Esophagus squamous epithelium (tissue), 4 donors: Measurements from ENCODE around the gene FRYL.

Experiments
- CTCF ChIP-seq, 6 experiments: fragments of 450-650 bp in 4 of 6; fragments of 200-600 bp in 2 of 6; sonication (generic) in 2 of 6; IDR thresholded peaks; one replicate each; pipeline ENCODE4 v1.5.1; 2016 to 2019; ENCODE audit warnings: antibody characterized with exemption in 6 of 6, mild to moderate bottlenecking in 4 of 6, moderate library complexity in 4 of 6
- POLR2A ChIP-seq, 4 donors: fragments of 450-650 bp; IDR thresholded peaks; one replicate each; pipeline ENCODE4 v1.6.1; 2017; ENCODE audit warnings: antibody characterized with exemption in 4 of 4, mild to moderate bottlenecking in 4 of 4, moderate library complexity in 3 of 4

DNA sequence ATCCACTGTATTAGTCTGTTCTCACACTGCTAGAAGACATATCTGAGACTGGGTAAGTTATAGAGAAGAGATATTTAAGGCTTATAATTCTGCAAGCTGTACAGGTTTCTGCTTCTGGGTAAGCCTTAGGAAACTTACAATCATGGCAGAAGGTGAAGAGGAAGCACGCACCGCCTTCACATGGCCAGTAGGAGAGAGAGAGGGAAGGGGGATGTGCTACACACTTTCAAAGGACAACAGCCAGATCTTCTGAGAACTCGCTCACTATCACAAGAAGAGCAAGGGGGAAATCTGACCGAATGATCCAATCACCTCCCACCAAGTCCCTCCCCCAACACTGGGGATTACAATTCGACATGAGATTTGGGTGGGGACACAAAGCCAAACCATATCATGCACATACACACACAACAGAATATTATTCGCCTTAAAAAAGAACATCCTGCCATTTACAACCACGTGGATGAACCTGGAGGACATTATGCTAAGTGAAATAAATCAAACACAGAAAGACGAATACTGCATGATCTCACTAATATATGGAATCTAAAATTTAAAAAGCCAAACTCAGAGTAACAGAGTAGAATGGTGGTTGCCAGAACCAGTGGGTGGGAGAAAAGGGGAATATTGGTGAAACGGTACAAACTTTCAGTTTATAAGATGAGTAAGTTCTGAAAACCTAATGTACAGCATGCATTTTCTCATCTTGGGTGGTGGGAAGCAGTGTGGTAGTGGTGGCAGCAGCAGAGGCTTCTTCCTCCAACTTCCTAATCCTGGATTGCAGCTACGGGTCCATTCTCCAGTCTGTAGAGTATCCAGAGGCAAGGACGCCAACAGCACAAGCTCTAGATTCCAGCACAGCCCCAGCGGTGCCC, 12.8 kb downstream of the FRYL start:
- TF ChIP-seq CTCF (IDR thresholded peaks at IDR 0.05) (no peak), POLR2A (IDR thresholded peaks at IDR 0.05) (no peak)
